NCI-H748 treated with DMSO at 0.1 percent for 48 hours (cell line): Measurements from ENCODE around the gene POU2F3.
A peak's percentile ranks its signal among the peaks of the same experiment; 100 is the strongest.

Experiments used
- DNase-seq: peaks from one replicate; lab custom pipeline; 2025; lab: John Stamatoyannopoulos, UW

POU2F3 gene

GRCh38 chr11:120324932-120325810 lies 85.2 kb downstream of the POU2F3 start, which contains the start of gene TLCD5:
TSS of gene TLCD5 (plus strand) at chr11:120325299. CDS start at chr11:120327442, 2,143 bp downstream.
- peak; percentile 36 for DNase-seq

DNA sequence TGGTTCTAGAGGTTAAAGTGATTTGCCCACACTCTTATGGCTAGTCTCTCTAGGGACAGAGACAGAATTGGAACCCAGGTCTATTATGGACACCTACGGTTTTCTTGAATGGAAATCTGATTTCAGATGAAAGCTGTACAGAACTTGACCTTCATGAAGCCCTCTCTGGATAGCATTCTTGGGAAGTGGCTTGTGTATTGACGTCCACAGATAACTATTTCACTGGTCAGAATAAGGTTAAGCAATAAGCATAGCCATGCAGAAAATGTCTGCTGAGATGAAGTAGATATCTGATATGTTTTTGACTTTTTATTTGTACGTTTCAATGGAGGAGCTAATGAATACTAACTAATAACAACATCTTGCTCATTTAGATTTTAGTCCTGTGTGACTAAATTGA lies 86.3 kb downstream of the POU2F3 start:
- no peak for DNase-seq

DNA sequence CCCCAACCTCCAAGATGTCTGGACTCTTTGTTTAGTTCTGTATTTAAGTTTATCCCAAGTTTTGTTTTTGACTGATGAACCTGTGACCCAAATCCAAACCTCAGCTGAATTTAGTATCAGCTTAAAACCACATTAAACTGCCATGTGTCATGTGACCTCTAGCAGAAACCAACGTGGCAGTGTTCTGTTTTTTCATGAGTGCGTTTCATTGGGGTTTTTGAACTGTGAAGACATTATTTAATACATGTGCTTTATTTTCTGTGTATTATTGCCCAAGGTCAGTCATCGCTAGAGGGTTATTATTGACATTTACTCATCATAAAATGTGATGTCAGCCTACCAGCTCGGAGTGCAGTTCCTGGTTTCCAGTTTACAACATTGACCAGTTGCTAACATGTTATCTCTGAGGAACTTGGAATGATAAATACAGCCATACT lies 86.9 kb downstream of the POU2F3 start:
- DNase-seq: no peak

- DNase-seq: no peak
Observed at GRCh38 chr11:120327311-120327710, 87.4 kb downstream of the POU2F3 start.

- DNase-seq: no peak
Observed at GRCh38 chr11:120329556-120329955, 89.6 kb downstream of the POU2F3 start.

DNA sequence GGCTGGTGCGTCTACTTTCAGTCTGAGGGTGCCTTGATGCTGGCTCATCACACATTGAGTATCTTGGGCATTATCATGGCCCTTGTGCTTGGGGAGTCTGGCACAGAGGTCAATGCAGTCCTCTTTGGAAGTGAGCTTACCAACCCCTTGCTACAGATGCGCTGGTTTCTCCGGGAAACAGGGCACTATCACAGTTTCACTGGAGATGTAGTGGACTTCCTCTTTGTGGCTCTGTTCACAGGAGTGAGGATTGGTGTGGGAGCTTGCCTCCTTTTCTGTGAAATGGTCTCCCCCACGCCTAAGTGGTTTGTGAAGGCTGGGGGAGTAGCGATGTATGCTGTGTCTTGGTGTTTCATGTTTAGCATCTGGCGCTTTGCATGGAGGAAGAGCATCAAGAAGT lies 90.1 kb downstream of the POU2F3 start:
- no peak for DNase-seq

- DNase-seq: no peak
Observed at GRCh38 chr11:120331301-120331996, 91.5 kb downstream of the POU2F3 start.

GRCh38 chr11:120332822-120333716 lies 93.1 kb downstream of the POU2F3 start:
- DNase-seq: no peak

GRCh38 chr11:120333801-120334200 lies 93.9 kb downstream of the POU2F3 start:
- DNase-seq: no peak

- no peak for DNase-seq
Observed at GRCh38 chr11:120334332-120334731, 94.4 kb downstream of the POU2F3 start.

GRCh38 chr11:120334894-120335462 lies 95.0 kb downstream of the POU2F3 start:
- DNase-seq: peak; percentile 78

- no peak for DNase-seq
Observed at GRCh38 chr11:120335556-120335907, 95.6 kb downstream of the POU2F3 start.

DNA sequence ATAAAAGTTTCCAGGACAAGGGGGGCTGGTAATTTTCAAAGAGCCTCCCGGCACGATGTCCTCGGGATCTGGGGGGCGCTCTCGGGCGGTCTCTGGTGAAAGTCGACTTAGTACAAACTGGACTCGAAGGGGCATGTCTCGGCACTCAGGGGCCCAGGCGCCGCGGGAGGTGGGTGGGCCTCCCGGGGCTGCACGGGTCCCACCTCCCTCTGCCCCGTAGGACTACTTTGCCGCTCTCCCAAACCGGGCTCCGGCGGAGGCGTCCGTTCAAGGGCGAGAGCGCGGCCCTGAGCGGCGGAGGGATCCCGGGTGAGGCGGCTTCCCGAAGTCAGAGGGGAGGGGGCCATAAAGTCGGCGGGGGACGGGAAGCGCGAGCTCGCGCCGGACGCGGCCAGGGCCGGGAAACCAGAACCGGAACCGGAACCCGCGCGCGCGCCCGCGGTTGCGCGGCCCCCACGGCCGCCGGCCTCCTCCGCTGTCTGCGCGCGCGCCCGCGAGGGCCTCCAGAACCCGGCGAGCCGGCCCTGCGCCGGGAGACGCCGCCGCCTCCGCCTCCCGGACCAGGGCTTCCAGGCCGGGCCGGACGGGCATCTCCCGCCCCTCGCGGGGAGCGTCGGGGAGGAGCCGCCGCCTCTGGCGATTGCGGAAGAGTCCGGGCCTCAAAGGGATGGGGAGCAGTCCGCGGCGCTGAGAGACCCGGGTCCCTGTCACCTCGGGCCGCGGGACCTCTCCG lies 96.1 kb downstream of the POU2F3 start, which contains the start of gene ARHGEF12:
ARHGEF12 (plus strand) TSS at position 506 of the 733 bp plus-strand sequence. CDS start 831 bp downstream, outside the sequence.
- DNase-seq: peak; percentile 54

- DNase-seq: no peak
Observed at GRCh38 chr11:120336641-120337354, 96.9 kb downstream of the POU2F3 start.

- DNase-seq: no peak
Observed at GRCh38 chr11:120337355-120338106, 97.6 kb downstream of the POU2F3 start.

DNA sequence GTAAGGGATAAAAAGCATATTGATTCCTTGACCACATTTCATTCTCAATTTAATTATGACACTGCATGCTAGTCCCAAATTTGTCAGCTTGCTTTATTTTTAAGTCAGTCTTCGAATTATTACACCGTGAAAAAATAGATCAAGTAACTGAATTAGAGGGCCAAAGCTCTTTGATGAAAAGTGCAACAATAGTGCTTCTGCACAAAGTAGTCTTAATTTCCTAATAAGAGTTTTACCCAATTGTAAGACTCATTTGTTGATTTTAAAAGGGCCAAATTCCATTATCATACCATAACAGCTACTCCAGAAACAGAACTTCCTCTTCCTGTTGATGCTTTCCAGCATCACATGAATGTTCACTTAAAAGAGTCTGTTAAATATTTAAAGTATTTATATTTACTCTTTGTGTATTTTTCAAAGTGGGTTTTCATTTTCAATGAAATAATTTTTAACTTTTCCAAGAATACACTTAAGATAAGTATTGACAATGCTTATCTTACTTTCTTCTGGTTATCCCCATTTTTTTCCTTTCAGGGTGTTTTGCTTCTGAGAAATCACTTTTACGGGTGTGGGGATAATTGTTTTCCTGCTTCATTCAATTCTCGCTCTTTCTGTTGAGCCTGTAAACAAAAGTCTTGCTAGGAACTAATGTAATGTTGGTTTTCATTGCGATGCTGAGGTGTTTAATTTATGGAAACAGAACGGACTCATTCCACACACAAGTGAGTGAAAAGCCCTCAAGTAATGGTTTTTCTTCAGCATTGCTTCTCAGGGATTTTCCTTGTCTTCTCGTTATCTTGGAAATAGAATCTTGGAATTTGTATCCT lies 98.4 kb downstream of the POU2F3 start:
- no peak for DNase-seq

GRCh38 chr11:120339394-120339890 lies 99.5 kb downstream of the POU2F3 start:
- no peak for DNase-seq

DNA sequence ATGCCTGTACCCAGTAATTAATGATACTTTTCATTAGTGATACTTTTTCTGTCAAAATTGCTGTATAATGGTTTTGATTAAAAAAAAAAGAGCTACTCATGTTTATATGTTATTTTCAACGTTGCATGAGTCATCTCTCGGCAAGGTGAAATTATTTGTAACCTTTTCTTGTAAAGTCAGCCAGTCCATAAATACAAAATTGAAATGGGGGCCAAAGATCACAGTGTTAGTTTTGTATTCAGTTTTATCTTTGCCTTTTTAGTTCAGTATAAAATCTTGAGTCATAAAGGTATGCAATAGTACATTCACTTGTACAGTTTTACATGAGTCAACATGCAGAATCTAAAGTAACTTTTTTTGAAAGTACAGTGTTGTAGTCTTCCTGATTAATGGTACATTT lies 100.6 kb downstream of the POU2F3 start:
- no peak for DNase-seq
